HL-60 (cell line): ENCODE data around the gene UNC119.
A peak's percentile ranks its signal among the peaks of the same experiment; 100 is the strongest.

Experiments
- DNase-seq, 2 experiments: peaks; one replicate each; pipeline ENCODE4 v3.0.0-alpha.2; 2010 to 2020; ENCODE audit warnings: low read depth in 1 of 2, low spot score in 1 of 2
- H3K27ac ChIP-seq: fragments of 250-450 bp; sonication (Bioruptor Pico); replicated peaks from 2 replicates; pipeline ENCODE4 v1.5.1; 2020; ENCODE audit warnings: mild to moderate bottlenecking, moderate library complexity
- H3K27me3 ChIP-seq: fragments of 250-450 bp; sonication (Bioruptor Pico); 2 replicates; pipeline ENCODE4 v1.5.1; 2021; ENCODE audit warnings: mild to moderate bottlenecking, moderate library complexity; ENCODE audit not compliant: insufficient read depth, poor library complexity, severe bottlenecking
- H3K4me3 ChIP-seq: replicated peaks from 2 replicates; pipeline ENCODE4 v1.5.1; 2011; ENCODE audit warnings: mild to moderate bottlenecking, control low read depth, low read length; ENCODE audit not compliant: insufficient read depth
- CTCF ChIP-seq: IDR thresholded peaks from one replicate; pipeline ENCODE4 v1.5.1; 2011; ENCODE audit warnings: low read length, control low read depth, inconsistent platforms; ENCODE audit not compliant: insufficient read depth
- GABPA ChIP-seq: IDR thresholded peaks from 2 replicates; pipeline ENCODE4 v1.6.1; 2012; ENCODE audit warnings: low read depth
- POLR2AphosphoS5 ChIP-seq: IDR thresholded peaks from 2 replicates; pipeline ENCODE4 v1.6.1; 2012; ENCODE audit warnings: low read depth
- REST ChIP-seq: IDR thresholded peaks from 2 replicates; pipeline ENCODE4 v1.6.1; 2012; ENCODE audit warnings: low read depth; ENCODE audit not compliant: insufficient replicate concordance
- SPI1 ChIP-seq: IDR thresholded peaks from 2 replicates; pipeline ENCODE4 v1.6.1; 2012; ENCODE audit warnings: low read depth, mild to moderate bottlenecking, borderline replicate concordance

Gene UNC119

GRCh38 chr17:28570716-28571360 lies 18.4 kb upstream of the UNC119 start:
- no peaks in the 10 kb centered on the region for H3K27me3 ChIP-seq
- H3K4me3 ChIP-seq, result peak overlapping the region; percentile 97
- H3K27ac ChIP-seq, result peak overlapping the region; percentile 85
- TF ChIP-seq POLR2AphosphoS5 (no peak), REST (peak; percentile 29)
- peak in 1 of 2 experiments; percentile 62 for DNase-seq

- H3K4me3 ChIP-seq, result no peak overlapping the region
- TF ChIP-seq GABPA, result no peak
- TF ChIP-seq REST, result no peak
- TF ChIP-seq SPI1, result no peak
- TF ChIP-seq POLR2AphosphoS5, result no peak
- TF ChIP-seq CTCF, result no peak
- DNase-seq, result no peak
These were observed 17.0 kb upstream of the UNC119 start for GRCh38 chr17:28569446-28569845.

GRCh38 chr17:28567604-28568003 lies 15.2 kb upstream of the UNC119 start:
- Histone ChIP-seq H3K27me3 (no peaks in the 10 kb centered on the region), H3K4me3 (no peak overlapping the region), H3K27ac (no peak overlapping the region)
- TF ChIP-seq SPI1 (peak; percentile 98), REST (no peak), CTCF (no peak), POLR2AphosphoS5 (no peak)
- DNase-seq, result peak in 1 of 2 experiments; percentile 45

More at GRCh38 chr17:28569446-28569845, 17.0 kb upstream of the UNC119 start:
- Histone ChIP-seq H3K27ac (no peak overlapping the region), H3K27me3 (no peaks in the 10 kb centered on the region)
